Breast epithelium (tissue), 3 donors: ENCODE results near the gene NFAM1.

ENCODE experiments used
- CTCF ChIP-seq, 3 donors: fragments of 450-650 bp; IDR thresholded peaks; one replicate each; pipeline ENCODE4 v1.5.1; 2016 to 2017; ENCODE audit warnings: antibody characterized with exemption in 3 of 3, mild to moderate bottlenecking in 3 of 3, moderate library complexity in 3 of 3
- POLR2A ChIP-seq: fragments of 450-650 bp; IDR thresholded peaks from one replicate; pipeline ENCODE4 v1.6.1; 2016; ENCODE audit warnings: antibody characterized with exemption, mild to moderate bottlenecking, moderate library complexity

- TF ChIP-seq CTCF (IDR thresholded peaks at IDR 0.05) (no peak), POLR2A (no peak)
Measured at GRCh38 chr22:42331014-42331413, 101.2 kb downstream of the NFAM1 start.
